Activated naive CD8-positive, alpha-beta T cell treated with anti-CD3 and anti-CD28 coated beads, Interleukin-2, amount 50 U/mL, for 24 hours (primary cell): ENCODE measurements around the gene MOBP.
"Not testable (repeated sequence)": the region's sequence is repeated elsewhere in the genome, so short reads cannot be mapped to it uniquely, and the experiment has no call there.

Source experiments
- ATAC-seq: fragments of 150-1000 bp; cut with Tn5 transposase; one replicate; pipeline ENCODE4 v1.10.0; 2021
- DNase-seq: peaks from one replicate; pipeline ENCODE4 v3.0.0; 2021
- H3K27ac Mint-ChIP-seq: one replicate; pipeline ENCODE4 v1.8.0; 2021; ENCODE audit warnings: mild to moderate bottlenecking, mixed read lengths
- H3K27me3 Mint-ChIP-seq: one replicate; pipeline ENCODE4 v1.8.0; 2021; ENCODE audit warnings: mixed read lengths
- H3K36me3 Mint-ChIP-seq: one replicate; pipeline ENCODE4 v1.8.0; 2021; ENCODE audit warnings: low read depth, mixed read lengths
- H3K4me1 Mint-ChIP-seq: one replicate; pipeline ENCODE4 v1.8.0; 2021; ENCODE audit warnings: mixed read lengths
- H3K4me3 Mint-ChIP-seq: one replicate; pipeline ENCODE4 v1.8.0; 2021; ENCODE audit warnings: mild to moderate bottlenecking, moderate library complexity, mixed read lengths
- H3K9me3 Mint-ChIP-seq: one replicate; pipeline ENCODE4 v1.8.0; 2021; ENCODE audit warnings: mixed read lengths

The MOBP gene, protein sequence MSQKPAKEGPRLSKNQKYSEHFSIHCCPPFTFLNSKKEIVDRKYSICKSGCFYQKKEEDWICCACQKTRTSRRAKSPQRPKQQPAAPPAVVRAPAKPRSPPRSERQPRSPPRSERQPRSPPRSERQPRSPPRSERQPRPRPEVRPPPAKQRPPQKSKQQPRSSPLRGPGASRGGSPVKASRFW

DNA sequence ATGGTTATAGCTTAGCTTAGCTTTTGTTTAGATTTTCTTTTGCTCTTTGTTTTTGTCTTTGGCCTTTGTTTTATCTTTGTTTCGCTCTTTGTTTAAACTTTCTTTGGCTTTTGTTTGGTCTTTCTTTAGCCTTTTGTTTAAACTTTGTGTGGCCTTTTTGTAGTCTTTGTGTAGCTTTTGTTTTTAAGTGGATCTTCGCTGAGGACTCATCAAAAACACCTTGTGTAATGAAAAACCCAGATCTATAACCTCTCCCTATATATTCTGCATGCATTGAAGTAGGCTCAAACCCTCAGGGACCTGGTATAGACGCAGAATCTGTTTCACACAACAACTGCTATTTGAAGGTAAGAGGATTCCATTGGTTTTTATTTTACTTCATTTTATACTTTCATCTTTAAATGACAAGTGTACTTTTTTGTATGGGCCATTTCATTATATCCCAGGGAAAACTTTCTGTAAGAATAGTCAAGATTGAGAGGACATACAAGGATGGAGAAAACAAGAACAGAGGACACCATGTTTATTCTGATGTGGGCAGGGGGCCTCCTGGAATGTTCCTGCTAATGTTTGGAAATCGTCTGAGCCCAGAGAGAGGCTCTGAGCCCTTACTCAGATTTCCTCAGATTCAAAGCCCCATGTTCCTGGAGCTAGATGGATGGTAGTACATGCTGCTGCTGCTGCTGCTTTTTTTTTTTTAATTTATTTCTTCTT is at the start of gene MOBP:
Gene MOBP (plus strand): TSS at position 287 of the 714 bp plus-strand sequence. CDS start 34,390 bp downstream, outside the sequence.
- H3K4me1 Mint-ChIP-seq: no peaks in the 10 kb centered on the region
- no peak for DNase-seq
- H3K27ac Mint-ChIP-seq: no peak within 1 kb of the TSS

DNA sequence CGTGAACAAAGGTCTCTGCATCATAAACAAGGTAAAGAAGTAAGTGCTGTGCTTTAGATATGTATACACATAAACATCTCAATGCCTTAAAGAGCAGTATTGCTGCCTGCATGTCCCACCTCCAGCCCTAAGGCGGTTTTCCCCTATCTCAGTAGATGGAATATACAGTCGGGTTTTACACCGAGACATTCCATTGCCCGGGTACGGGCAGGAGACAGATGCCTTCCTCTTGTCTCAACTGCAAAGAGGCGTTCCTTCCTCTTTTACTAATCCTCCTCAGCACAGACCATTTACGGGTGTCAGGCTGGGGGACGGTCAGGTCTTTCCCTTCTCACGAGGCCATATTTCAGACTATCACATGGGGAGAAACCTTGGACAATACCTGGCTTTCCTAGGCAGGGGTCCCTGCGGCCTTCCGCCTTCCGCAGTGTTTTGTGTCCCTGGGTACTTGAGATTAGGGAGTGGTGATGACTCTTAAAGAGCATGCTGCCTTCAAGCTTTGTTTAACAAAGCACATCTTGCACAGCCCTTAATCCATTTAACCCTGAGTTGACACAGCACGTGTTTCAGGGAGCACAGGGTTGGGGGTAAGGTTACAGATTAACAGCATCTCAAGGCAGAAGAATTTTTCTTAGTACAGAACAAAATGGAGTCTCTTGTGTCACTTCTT is 48.8 kb upstream of the MOBP start:
- H3K9me3 Mint-ChIP-seq, H3K4me1 Mint-ChIP-seq, DNase-seq, H3K27ac Mint-ChIP-seq, H3K27me3 Mint-ChIP-seq, ATAC-seq, H3K4me3 Mint-ChIP-seq: not testable (repeated sequence)
- peaks cover 16% of the 10 kb centered on the region for H3K36me3 Mint-ChIP-seq

More for the DNA sequence above, at the start of gene MOBP:
- H3K9me3 Mint-ChIP-seq: no peaks in the 10 kb centered on the region
- H3K27me3 Mint-ChIP-seq: peaks cover 11% of the 10 kb centered on the region
- H3K36me3 Mint-ChIP-seq: no peaks in the 10 kb centered on the region
- no peak within 1 kb of the TSS for H3K4me3 Mint-ChIP-seq
- no peak for ATAC-seq

DNA sequence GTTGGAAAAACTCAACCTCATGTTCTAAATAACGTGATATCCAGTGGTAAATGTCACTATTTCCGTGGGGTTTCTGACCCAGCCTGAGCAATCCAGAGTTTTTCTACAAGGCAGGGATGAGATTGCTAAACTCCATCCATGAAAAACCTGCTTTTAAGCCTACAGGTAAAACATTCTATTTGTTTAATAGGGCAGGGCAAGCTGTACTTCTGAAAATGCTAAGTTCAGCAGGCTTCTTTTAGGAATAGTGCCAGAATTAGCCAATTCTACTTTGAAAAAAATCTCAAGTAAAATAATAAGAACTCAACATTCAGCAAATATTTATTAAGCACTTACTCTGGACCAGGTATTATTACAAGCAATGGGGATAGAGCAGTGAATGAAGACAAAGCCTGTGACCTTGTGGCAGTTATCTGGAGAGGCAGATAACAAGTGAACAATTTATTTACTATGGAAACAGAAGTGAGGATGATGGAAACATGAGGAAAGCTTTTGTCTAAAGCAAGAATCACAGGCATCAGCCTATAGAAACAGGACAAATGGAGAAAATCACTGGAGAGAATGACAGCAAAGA is 47.7 kb upstream of the MOBP start:
- Mint-ChIP-seq H3K4me1 (peaks cover 3% of the 10 kb centered on the region), H3K9me3 (no peaks in the 10 kb centered on the region)

DNA sequence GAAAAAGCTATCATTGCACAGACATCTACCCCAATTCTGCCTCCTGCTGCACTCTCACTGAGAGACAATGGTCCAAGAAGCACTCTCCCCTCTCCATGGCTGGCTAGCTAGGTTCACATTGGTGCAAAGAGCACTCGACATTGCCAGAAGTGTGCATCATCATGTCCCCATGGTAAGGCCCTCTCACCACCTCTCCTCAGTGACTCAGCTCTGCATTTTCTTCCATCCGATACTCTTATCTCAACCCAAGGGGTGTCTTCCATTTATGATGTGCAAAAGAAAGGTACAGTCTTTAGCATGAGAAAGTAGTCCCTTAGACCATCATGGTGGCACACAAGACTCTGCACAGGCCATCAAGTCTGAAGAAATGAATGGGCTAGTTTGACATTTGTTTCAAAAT is 46.9 kb upstream of the MOBP start:
- DNase-seq (no peak), ATAC-seq (no peak)
- H3K27ac Mint-ChIP-seq: no peak overlapping the region
- H3K4me3 Mint-ChIP-seq: no peak overlapping the region
- H3K9me3 Mint-ChIP-seq: no peaks in the 10 kb centered on the region
- H3K27me3 Mint-ChIP-seq: no peaks in the 10 kb centered on the region
- peaks cover 6% of the 10 kb centered on the region for H3K36me3 Mint-ChIP-seq
- peaks cover 3% of the 10 kb centered on the region for H3K4me1 Mint-ChIP-seq

More for the DNA sequence above, 47.7 kb upstream of the MOBP start:
- no peak overlapping the region for H3K27ac Mint-ChIP-seq
- ATAC-seq (no peak), DNase-seq (no peak)
- H3K4me3 Mint-ChIP-seq: no peak overlapping the region
- H3K36me3 Mint-ChIP-seq: peaks cover 7% of the 10 kb centered on the region
- no peaks in the 10 kb centered on the region for H3K27me3 Mint-ChIP-seq

DNA sequence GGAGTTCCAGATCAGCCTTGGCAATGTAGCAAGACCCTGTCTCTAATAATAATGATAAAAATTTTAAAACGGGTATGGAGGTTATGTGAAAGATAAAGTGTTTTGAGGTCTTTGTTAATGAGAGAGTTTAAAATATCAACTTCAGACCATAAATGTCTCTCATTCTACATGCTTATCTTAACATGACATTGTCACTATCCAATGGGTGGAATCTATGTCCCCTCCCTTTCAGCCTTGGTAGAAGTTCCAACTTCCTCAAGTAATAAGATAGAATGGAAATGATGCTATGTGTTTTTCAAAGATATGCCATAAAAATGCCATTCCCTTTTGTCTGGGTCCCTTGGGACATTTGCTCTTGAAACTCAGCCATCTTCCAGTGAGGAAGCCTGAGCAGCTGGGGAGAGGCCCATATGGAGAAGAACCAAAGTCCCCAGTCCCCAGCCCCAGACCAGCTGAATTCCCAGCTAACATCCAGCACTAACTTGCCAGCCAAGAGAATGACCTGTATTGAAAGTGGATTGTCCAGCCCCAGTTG is 44.0 kb upstream of the MOBP start:
- H3K9me3 Mint-ChIP-seq: no peaks in the 10 kb centered on the region
- no peak overlapping the region for H3K4me3 Mint-ChIP-seq
- no peak overlapping the region for H3K27ac Mint-ChIP-seq
- H3K36me3 Mint-ChIP-seq: peaks cover 4% of the 10 kb centered on the region
- ATAC-seq (no peak), DNase-seq (no peak)
- no peaks in the 10 kb centered on the region for H3K27me3 Mint-ChIP-seq
- no peaks in the 10 kb centered on the region for H3K4me1 Mint-ChIP-seq

DNA sequence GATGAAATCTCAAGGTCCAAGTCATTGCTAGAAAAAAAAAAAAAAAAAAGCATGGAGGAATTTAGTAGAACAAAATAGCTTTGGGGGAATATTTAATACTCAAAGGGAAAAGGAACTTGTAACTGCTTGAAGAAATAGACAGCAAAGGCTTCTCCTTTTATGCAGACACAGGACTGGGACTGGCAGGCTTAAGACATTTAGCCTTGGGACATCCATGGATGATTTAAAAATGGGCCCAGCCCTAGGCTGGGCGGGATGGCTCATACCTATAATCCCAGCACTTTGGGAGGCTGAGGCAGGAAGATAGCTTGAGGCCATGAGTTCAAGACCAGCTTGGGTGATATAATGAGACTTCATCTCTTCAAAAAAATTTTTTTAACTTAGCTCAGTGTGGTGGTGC is 41.2 kb upstream of the MOBP start:
- DNase-seq: no peak
- peaks cover 2% of the 10 kb centered on the region for H3K36me3 Mint-ChIP-seq
- ATAC-seq: no peak
- H3K4me3 Mint-ChIP-seq: no peak overlapping the region
- H3K4me1 Mint-ChIP-seq: no peaks in the 10 kb centered on the region
- no peak overlapping the region for H3K27ac Mint-ChIP-seq
- no peaks in the 10 kb centered on the region for H3K9me3 Mint-ChIP-seq
- peaks cover 14% of the 10 kb centered on the region for H3K27me3 Mint-ChIP-seq

DNA sequence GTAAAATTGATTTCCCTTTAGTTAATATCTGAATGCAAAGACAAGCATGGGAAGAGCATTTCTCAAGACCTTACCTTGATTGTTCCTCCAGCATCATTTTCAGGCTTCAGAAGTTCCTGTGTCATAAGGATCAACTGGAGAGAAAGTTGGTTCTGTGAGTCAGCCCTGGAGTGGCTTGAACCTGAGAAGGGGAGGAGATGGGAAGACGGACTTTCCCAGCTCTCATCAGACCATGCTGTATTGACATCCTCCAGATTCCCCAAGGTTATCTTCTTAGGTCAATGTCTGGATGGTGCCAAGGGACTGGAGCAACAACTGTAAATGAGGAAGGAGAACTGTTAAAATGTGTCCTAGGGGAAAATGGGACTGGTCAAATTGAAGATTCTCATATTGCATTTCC is 40.0 kb upstream of the MOBP start:
- H3K27ac Mint-ChIP-seq: no peak overlapping the region
- H3K4me1 Mint-ChIP-seq: no peaks in the 10 kb centered on the region
- H3K4me3 Mint-ChIP-seq: no peak overlapping the region
- no peaks in the 10 kb centered on the region for H3K9me3 Mint-ChIP-seq
- DNase-seq (no peak), ATAC-seq (no peak)
- peaks cover 14% of the 10 kb centered on the region for H3K27me3 Mint-ChIP-seq
- H3K36me3 Mint-ChIP-seq: peaks cover 1% of the 10 kb centered on the region

DNA sequence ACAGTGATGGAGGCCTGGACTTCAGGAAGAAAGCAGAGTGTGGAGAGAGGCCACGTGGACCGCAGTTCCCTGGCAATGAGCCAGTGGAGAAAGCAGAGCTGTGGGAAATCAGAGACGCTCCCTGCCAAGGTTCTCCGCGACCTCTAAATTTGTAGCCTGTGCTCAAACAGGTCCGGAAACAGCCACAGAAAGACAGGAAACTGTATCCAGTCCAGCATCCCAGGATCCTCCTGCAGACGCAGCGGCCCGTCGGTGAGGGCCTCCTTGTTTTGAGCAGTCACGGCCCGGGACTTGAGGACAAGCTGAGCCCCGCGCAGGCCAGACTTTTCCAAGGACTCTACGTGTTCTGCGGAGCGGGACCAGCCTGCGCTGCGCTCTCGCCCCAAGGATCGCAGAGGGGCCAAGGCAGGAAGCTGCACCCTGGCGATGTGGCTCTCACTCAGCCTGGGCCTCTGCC is 38.7 kb upstream of the MOBP start:
- ATAC-seq: no peak
- no peak for DNase-seq
- Mint-ChIP-seq H3K27me3 (peaks cover 14% of the 10 kb centered on the region), H3K27ac (no peak overlapping the region), H3K36me3 (no peaks in the 10 kb centered on the region), H3K4me3 (no peak overlapping the region), H3K9me3 (no peaks in the 10 kb centered on the region), H3K4me1 (no peaks in the 10 kb centered on the region)

DNA sequence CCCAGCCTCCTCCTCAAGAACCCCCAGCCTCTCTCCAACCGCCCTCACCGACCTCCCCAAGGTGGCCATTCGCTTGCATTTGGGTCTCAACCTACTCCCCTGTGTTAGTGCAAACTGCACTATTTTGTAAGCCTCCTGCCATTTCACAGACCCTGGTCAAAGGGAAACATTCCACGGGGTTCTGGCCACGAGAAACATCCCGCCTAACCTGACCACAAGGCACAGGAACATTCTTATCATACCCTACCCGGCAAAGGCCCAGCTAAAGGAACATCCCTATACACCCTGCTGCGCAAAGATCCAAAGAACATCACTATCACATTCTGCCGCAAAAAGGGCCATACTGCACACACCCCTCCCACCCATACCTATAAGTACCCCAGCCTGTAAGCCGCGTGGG is 38.0 kb upstream of the MOBP start:
- Mint-ChIP-seq H3K36me3 (no peaks in the 10 kb centered on the region), H3K4me3 (no peak overlapping the region), H3K27ac (no peak overlapping the region), H3K4me1 (no peaks in the 10 kb centered on the region), H3K27me3 (peaks cover 14% of the 10 kb centered on the region), H3K9me3 (no peaks in the 10 kb centered on the region)
- ATAC-seq (no peak), DNase-seq (no peak)

DNA sequence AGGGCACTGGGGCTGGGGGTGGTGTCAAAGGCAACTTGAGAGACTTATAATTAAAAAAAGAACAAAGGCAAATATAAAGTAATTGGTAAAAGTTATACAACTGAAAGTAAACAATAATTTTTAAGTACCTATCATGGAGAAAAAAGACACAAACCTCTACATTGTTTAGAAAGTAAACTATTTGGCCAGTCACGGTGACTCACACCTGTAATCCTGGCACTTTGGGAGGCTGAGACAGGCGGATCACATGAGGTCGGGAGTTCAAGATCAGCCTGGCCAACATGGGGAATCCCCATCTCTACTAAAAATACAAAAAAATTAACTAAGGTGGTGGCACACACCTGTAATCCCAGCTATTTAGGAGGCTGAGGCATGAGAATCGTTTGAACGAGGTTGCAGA is 35.1 kb upstream of the MOBP start:
- Mint-ChIP-seq H3K4me3 (no peak overlapping the region), H3K36me3 (no peaks in the 10 kb centered on the region), H3K4me1 (no peaks in the 10 kb centered on the region), H3K27ac (no peak overlapping the region), H3K27me3 (peaks cover 14% of the 10 kb centered on the region), H3K9me3 (no peaks in the 10 kb centered on the region)
- no peak for DNase-seq
- ATAC-seq: no peak

DNA sequence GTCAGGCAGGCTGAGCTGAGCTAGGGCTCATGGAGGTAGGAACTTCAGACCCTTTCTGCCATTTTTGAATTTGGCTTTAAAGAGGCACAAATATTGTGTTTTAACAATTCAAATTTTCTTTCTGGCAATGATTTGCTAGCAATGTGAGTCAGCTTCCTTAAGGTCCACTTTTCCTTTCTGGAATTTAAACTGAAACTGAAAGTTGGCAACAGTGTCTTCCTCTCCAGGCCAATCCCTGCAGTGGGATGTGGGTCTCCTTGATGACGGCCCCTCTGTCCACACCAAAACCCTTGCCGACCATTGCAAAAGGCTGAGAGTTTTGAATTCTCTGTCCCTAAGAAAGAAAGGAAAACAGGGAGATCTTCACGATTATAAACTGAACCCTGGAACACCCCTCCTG is 33.8 kb upstream of the MOBP start:
- Mint-ChIP-seq H3K4me1 (no peaks in the 10 kb centered on the region), H3K4me3 (no peak overlapping the region), H3K36me3 (no peaks in the 10 kb centered on the region), H3K27ac (no peak overlapping the region), H3K27me3 (peaks cover 14% of the 10 kb centered on the region), H3K9me3 (no peaks in the 10 kb centered on the region)
- ATAC-seq (no peak), DNase-seq (no peak)

DNA sequence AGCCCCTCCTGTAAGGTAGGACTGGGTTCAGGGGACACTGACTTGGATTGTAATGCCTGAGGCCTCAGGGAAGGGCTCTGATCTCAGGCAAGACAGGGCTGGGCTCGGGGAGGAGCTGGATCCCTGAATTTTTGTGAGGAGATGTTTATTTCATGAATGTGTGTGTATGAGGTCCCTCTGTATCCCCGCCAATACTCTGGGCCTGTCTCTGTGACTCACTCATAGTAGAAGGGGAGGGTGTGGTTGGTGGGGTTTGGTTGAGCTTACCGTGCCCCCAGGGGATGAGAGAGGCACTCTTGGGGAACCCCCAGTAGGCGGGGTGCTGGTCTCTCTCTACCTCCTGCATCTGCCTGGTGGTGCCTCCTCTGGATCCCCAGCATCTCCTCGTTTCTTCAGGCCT is 32.9 kb upstream of the MOBP start:
- Mint-ChIP-seq H3K4me3 (no peak overlapping the region), H3K4me1 (no peaks in the 10 kb centered on the region), H3K36me3 (no peaks in the 10 kb centered on the region), H3K27me3 (peaks cover 10% of the 10 kb centered on the region), H3K27ac (no peak overlapping the region), H3K9me3 (no peaks in the 10 kb centered on the region)
- DNase-seq (no peak), ATAC-seq (peak; percentile 96)

DNA sequence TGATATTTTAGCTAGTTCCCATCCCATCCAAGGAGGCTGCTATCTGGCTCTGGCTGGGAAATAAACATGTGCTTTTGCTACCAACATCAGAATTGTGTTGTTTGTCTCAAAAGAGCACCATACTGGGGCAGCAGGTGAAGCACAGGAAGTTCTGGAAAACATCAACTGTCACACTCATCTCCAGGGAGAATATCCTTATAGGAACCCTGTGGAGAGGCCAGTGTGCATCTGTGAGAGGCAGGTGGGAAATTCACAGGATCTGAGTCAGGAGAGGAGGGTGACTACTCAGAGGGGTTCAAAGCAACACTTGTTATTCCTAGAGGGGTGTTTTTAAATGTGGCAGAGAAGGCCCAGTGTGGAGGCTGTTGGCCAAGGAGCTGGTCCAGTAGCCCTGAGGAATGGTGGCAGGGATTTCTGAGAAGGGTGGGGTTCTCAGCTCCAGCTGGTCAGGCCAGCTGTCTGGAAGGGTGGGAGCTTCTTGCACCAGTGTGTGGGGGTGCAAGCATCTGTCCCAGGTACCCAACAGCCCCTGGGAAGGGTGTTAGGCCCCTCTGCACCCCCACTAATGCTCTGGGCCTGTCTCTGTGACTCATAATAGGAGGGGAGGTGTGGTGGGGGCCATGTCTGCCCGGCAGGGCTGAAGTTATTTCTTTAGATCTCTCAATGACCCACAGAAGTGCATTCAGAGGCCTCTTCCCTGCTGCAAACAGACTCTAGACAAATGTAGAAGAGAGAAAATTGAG is 32.3 kb upstream of the MOBP start:
- no peak overlapping the region for H3K27ac Mint-ChIP-seq
- H3K36me3 Mint-ChIP-seq: no peaks in the 10 kb centered on the region
- DNase-seq (no peak), ATAC-seq (no peak)
- no peaks in the 10 kb centered on the region for H3K4me1 Mint-ChIP-seq
- no peak overlapping the region for H3K4me3 Mint-ChIP-seq
- H3K27me3 Mint-ChIP-seq: peaks cover 5% of the 10 kb centered on the region
- no peaks in the 10 kb centered on the region for H3K9me3 Mint-ChIP-seq

DNA sequence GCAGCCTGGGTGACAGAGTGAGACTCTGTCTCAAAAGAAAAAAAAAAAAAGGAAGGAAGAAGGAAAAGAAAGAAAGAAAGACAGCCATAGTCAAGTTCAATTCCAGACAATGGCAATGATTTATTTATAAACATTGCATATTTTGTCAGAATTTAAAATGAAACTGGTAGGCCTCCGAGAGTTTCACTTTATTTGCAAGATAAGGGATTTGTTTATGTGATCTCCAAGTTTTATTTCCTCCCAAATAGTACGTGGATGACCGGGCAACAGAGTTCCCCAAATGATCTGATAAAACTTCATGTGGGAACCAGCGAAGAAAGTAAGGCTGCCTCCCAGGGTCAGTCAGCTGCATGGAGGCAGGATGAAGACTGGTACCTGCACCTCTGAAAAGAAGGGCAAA is 28.6 kb upstream of the MOBP start:
- Mint-ChIP-seq H3K36me3 (no peaks in the 10 kb centered on the region), H3K27me3 (no peaks in the 10 kb centered on the region), H3K27ac (no peak overlapping the region), H3K4me3 (no peak overlapping the region), H3K9me3 (no peaks in the 10 kb centered on the region), H3K4me1 (no peaks in the 10 kb centered on the region)
- no peak for DNase-seq
- ATAC-seq: no peak
